ENCODE results near the gene CFAP54.

GRCh38 chr12:96701856-96702255 lies 212.5 kb downstream of the CFAP54 start:
- TF ChIP-seq ZNF416 (CRISPR knock-in tag; IDR thresholded peaks at IDR 0.05) = no peak
- TF ChIP-seq, protein P1, sequence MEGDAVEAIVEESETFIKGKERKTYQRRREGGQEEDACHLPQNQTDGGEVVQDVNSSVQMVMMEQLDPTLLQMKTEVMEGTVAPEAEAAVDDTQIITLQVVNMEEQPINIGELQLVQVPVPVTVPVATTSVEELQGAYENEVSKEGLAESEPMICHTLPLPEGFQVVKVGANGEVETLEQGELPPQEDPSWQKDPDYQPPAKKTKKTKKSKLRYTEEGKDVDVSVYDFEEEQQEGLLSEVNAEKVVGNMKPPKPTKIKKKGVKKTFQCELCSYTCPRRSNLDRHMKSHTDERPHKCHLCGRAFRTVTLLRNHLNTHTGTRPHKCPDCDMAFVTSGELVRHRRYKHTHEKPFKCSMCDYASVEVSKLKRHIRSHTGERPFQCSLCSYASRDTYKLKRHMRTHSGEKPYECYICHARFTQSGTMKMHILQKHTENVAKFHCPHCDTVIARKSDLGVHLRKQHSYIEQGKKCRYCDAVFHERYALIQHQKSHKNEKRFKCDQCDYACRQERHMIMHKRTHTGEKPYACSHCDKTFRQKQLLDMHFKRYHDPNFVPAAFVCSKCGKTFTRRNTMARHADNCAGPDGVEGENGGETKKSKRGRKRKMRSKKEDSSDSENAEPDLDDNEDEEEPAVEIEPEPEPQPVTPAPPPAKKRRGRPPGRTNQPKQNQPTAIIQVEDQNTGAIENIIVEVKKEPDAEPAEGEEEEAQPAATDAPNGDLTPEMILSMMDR (IDR thresholded peaks at IDR 0.05) = no peak
- no peak for TF ChIP-seq CBFB (CRISPR knock-in tag; IDR thresholded peaks at IDR 0.05; ENCODE audit: low read depth)
- TF ChIP-seq JUN (CRISPR knock-in tag; IDR thresholded peaks at IDR 0.05) = no peak
- TF ChIP-seq, protein P2, sequence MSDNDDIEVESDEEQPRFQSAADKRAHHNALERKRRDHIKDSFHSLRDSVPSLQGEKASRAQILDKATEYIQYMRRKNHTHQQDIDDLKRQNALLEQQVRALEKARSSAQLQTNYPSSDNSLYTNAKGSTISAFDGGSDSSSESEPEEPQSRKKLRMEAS (CRISPR knock-in tag; IDR thresholded peaks at IDR 0.05) = no peak
- TF ChIP-seq, protein P3, sequence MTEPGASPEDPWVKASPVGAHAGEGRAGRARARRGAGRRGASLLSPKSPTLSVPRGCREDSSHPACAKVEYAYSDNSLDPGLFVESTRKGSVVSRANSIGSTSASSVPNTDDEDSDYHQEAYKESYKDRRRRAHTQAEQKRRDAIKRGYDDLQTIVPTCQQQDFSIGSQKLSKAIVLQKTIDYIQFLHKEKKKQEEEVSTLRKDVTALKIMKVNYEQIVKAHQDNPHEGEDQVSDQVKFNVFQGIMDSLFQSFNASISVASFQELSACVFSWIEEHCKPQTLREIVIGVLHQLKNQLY (CRISPR knock-in tag; IDR thresholded peaks at IDR 0.05) = no peak
- no peak for TF ChIP-seq CDX4 (CRISPR knock-in tag; IDR thresholded peaks at IDR 0.05; ENCODE audit: borderline replicate concordance)
- TF ChIP-seq NR2C2 (CRISPR knock-in tag; IDR thresholded peaks at IDR 0.05) = no peak
- no peak for TF ChIP-seq USF1 (CRISPR knock-in tag; IDR thresholded peaks at IDR 0.05)
- no peak for TF ChIP-seq ESRRA (CRISPR knock-in tag; IDR thresholded peaks at IDR 0.05; ENCODE audit: borderline replicate concordance)
- TF ChIP-seq USF2 (CRISPR knock-in tag; IDR thresholded peaks at IDR 0.05) = no peak
- TF ChIP-seq ZNF121 (CRISPR knock-in tag; IDR thresholded peaks at IDR 0.05) = no peak
- TF ChIP-seq, protein P4, sequence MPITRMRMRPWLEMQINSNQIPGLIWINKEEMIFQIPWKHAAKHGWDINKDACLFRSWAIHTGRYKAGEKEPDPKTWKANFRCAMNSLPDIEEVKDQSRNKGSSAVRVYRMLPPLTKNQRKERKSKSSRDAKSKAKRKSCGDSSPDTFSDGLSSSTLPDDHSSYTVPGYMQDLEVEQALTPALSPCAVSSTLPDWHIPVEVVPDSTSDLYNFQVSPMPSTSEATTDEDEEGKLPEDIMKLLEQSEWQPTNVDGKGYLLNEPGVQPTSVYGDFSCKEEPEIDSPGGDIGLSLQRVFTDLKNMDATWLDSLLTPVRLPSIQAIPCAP (CRISPR knock-in tag; IDR thresholded peaks at IDR 0.05) = no peak
